ENCODE results near the gene SMIM38. TPM values are rescaled to one million over a fixed set of nuclear protein-coding genes. Genes with fewer than 3 reads are reported as not detected.

Gene SMIM38
- total and polyA plus RNA-seq, 2 donors (not counting 1 experiment from before 2014, with no cell fraction given), result 1.2 to 1.6 TPM

DNA sequence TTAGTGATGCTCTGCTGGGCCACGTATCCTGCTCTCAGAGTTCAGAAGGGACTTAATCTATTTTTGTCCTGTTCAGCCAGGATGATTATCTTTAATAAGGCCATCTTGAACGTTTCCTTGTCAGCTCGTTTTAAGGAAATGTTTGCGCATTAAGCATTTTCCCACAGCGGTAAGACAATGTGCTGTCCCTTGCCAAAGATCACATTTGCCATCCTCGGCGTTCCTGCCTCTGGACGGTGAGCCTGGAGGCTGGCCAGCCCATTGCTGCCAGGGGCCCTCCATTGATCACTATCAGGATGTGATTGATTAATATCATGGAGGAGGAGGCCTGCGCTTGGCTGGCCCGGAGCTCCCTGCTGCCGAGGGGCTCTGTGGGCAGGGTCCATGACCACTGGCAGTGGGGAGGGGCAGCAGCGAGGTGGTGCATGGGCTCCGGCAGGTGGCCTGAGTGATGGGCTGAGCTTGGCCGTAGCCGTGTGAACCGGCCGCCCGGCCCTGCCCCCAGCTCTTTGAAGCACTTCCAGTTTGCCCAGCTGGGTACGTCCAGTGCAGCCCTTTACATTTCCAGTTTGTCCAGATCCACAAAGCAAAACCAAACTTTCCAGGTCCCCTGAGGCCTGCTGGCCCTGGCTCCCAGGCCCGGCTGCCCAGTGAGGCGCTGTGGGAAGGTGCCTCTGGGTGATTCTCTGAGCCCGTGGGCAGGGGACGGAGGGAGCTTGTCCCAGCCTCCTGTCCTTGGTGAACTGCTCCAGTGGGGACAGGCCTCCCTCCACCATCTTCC is 49.5 kb upstream of the SMIM38 start:
- Histone ChIP-seq H3K36me3 (replicated peaks in 1 of 2; ENCODE audit: control extremely low read depth in 1 of 2, control insufficient read depth in 1 of 2, extremely low read depth in 1 of 2, insufficient read depth in 2 of 2, low read length in 1 of 2) (no peaks in the 10 kb centered on the region), H3K4me2 (replicated peaks; ENCODE audit: low read depth, low read length, poor library complexity, severe bottlenecking) (no peak overlapping the region), H3K27ac (ENCODE audit: low read length in 2 of 2) (no peak overlapping the region), H3K4me1 (ENCODE audit: control insufficient read depth in 2 of 2, insufficient read depth in 2 of 2, low read length in 2 of 2) (peaks cover 0 to 3% of the 10 kb centered on the region in 2 donors), H3K79me2 (ENCODE audit: control insufficient read depth, insufficient read depth, low read length) (no peaks in the 10 kb centered on the region), H4K20me1 (ENCODE audit: control insufficient read depth, insufficient read depth, low read length, poor library complexity, severe bottlenecking) (no peaks in the 10 kb centered on the region), H3K27me3 (replicated peaks in 1 of 4; ENCODE audit: control extremely low read depth in 1 of 4, control insufficient read depth in 3 of 4, insufficient read depth in 4 of 4, low read length in 3 of 4) (peaks cover 0 to 1% (median 0%) of the 10 kb centered on the region in 4 experiments), H3K9me3 (ENCODE audit: control extremely low read depth in 1 of 3, control insufficient read depth in 2 of 3, insufficient read depth in 1 of 3, low read length in 2 of 3) (peaks cover 0 to 12% (median 0%) of the 10 kb centered on the region in 3 donors), H3K4me3 (ENCODE audit: control extremely low read depth in 1 of 5, extremely low read depth in 1 of 5, insufficient read depth in 1 of 5, low read depth in 2 of 5, low read length in 4 of 5) (no peak overlapping the region), H3K9ac (ENCODE audit: low read length) (no peak overlapping the region), H2AFZ (ENCODE audit: insufficient read depth, low read depth, low read length, poor library complexity, severe bottlenecking) (no peak overlapping the region)
- Mint-ChIP-seq H3K27ac (no peak overlapping the region), H3K9me3 (ENCODE audit: insufficient read depth) (no peaks in the 10 kb centered on the region), H3K4me3 (no peak overlapping the region), H3K4me1 (peaks cover 2% of the 10 kb centered on the region), H3K27me3 (no peaks in the 10 kb centered on the region)
- WGBS (ENCODE audit: insufficient coverage), result 92% methylated on average over 22 of the region's 23 CpGs
- POLR2A ChIA-PET, result no interaction called here
- intact Hi-C loops (cut with micrococcal nuclease), result no loop called here
- CTCF ChIA-PET, result interaction anchor here (1.0 to 2.5 kb wide), 3 partner anchors 537 to 563 kb away, joined by 3 to 7 read pairs (median 4); no protein-coding TSS in a partner anchor
- ATAC-seq (ENCODE audit: low read depth) (no peak), DNase-seq (no peak)
- TF ChIP-seq, protein P1, sequence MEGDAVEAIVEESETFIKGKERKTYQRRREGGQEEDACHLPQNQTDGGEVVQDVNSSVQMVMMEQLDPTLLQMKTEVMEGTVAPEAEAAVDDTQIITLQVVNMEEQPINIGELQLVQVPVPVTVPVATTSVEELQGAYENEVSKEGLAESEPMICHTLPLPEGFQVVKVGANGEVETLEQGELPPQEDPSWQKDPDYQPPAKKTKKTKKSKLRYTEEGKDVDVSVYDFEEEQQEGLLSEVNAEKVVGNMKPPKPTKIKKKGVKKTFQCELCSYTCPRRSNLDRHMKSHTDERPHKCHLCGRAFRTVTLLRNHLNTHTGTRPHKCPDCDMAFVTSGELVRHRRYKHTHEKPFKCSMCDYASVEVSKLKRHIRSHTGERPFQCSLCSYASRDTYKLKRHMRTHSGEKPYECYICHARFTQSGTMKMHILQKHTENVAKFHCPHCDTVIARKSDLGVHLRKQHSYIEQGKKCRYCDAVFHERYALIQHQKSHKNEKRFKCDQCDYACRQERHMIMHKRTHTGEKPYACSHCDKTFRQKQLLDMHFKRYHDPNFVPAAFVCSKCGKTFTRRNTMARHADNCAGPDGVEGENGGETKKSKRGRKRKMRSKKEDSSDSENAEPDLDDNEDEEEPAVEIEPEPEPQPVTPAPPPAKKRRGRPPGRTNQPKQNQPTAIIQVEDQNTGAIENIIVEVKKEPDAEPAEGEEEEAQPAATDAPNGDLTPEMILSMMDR (IDR thresholded peaks at IDR 0.05), result no peak
- no peak for TF ChIP-seq EZH2 (IDR thresholded peaks at IDR 0.05; ENCODE audit: borderline replicate concordance, insufficient read depth, low read depth, low read length, poor library complexity, severe bottlenecking)

DNA sequence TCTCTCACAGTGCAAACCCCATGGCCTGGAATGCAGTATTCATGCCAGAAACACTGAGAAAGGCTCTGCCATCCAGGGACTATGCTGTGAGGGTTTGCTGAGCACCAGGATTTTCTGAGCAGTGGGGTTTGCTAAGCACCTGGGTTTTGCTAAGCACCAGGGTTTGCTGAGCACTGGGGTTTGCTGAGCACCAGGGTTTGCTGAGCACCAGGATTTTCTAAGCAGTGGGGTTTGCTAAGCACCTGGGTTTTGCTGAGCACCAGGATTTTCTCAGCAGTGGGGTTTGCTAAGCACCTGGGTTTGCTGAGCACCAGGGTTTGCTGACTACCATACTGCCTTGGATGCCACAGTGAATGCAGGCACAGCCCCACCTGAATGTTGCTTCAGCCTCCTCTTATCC is 48.3 kb upstream of the SMIM38 start:
- no peaks in the 10 kb centered on the region for H3K4me1 ChIP-seq (ENCODE audit: control insufficient read depth in 2 of 2, insufficient read depth in 2 of 2, low read length in 2 of 2)
- Mint-ChIP-seq H3K9me3 (ENCODE audit: insufficient read depth) (no peaks in the 10 kb centered on the region), H3K4me3 (no peak overlapping the region), H3K4me1 (no peaks in the 10 kb centered on the region), H3K27me3 (no peaks in the 10 kb centered on the region), H3K27ac (no peak overlapping the region)
- no peaks in the 10 kb centered on the region for H3K27me3 ChIP-seq (replicated peaks in 1 of 4; ENCODE audit: control extremely low read depth in 1 of 4, control insufficient read depth in 3 of 4, insufficient read depth in 4 of 4, low read length in 3 of 4)
- no peak overlapping the region for H3K4me3 ChIP-seq (ENCODE audit: control extremely low read depth in 1 of 5, extremely low read depth in 1 of 5, insufficient read depth in 1 of 5, low read depth in 2 of 5, low read length in 4 of 5)
- DNase-seq (no peak), ATAC-seq (ENCODE audit: low read depth) (no peak)
- no peaks in the 10 kb centered on the region for H3K79me2 ChIP-seq (ENCODE audit: control insufficient read depth, insufficient read depth, low read length)
- no peak overlapping the region for H3K9ac ChIP-seq (ENCODE audit: low read length)
- H3K27ac ChIP-seq (ENCODE audit: low read length in 2 of 2), result no peak overlapping the region
- ChIA-PET POLR2A (no interaction called here), CTCF (no interaction called here)
- no peaks in the 10 kb centered on the region for H3K36me3 ChIP-seq (replicated peaks in 1 of 2; ENCODE audit: control extremely low read depth in 1 of 2, control insufficient read depth in 1 of 2, extremely low read depth in 1 of 2, insufficient read depth in 2 of 2, low read length in 1 of 2)
- TF ChIP-seq, protein P1 (IDR thresholded peaks at IDR 0.05), result no peak
- TF ChIP-seq EZH2 (IDR thresholded peaks at IDR 0.05; ENCODE audit: borderline replicate concordance, insufficient read depth, low read depth, low read length, poor library complexity, severe bottlenecking), result no peak
- intact Hi-C loops (cut with micrococcal nuclease), result no loop called here
- H2AFZ ChIP-seq (ENCODE audit: insufficient read depth, low read depth, low read length, poor library complexity, severe bottlenecking), result no peak overlapping the region
- no peak overlapping the region for H3K4me2 ChIP-seq (replicated peaks; ENCODE audit: low read depth, low read length, poor library complexity, severe bottlenecking)
- H3K9me3 ChIP-seq (ENCODE audit: control extremely low read depth in 1 of 3, control insufficient read depth in 2 of 3, insufficient read depth in 1 of 3, low read length in 2 of 3), result peaks cover 0 to 12% (median 0%) of the 10 kb centered on the region in 3 donors
- no peaks in the 10 kb centered on the region for H4K20me1 ChIP-seq (ENCODE audit: control insufficient read depth, insufficient read depth, low read length, poor library complexity, severe bottlenecking)

Data from B cell (primary cell).